Transverse colon (tissue), 4 donors: Measurements from ENCODE around the gene SCN4A. TPM values are rescaled to one million over a fixed set of nuclear protein-coding genes. Genes with fewer than 3 reads are reported as not detected.
A peak's percentile ranks its signal among the peaks of the same experiment; 100 is the strongest.

Source experiments
- DNase-seq: peaks from one replicate; pipeline ENCODE4 v3.0.0-alpha.2; 2019
- H3K27ac ChIP-seq, 4 donors: fragments of 200-600 bp; sonication (generic); 2 replicates each; pipeline ENCODE4 v1.5.1; 2016 to 2018; ENCODE audit warnings: inconsistent platforms in 4 of 4
- H3K27me3 ChIP-seq: fragments of 200-600 bp; sonication (generic); 2 replicates; pipeline ENCODE4 v1.5.1; 2017; ENCODE audit warnings: inconsistent platforms
- H3K36me3 ChIP-seq, 4 donors: fragments of 200-600 bp; sonication (generic); 2 replicates each; pipeline ENCODE4 v1.5.1; 2017 to 2019; ENCODE audit warnings: inconsistent platforms in 4 of 4
- H3K4me1 ChIP-seq, 4 donors: fragments of 200-600 bp; sonication (generic); 2 replicates each; pipeline ENCODE4 v1.5.1; 2017 to 2020; ENCODE audit warnings: inconsistent platforms in 4 of 4
- H3K4me3 ChIP-seq, 4 donors: fragments of 200-600 bp; sonication (generic); 1 replicate in 1 of 4; 2 replicates in 3 of 4; pipeline versions ENCODE4 v1.5.1 to v1.6.1; 2017 to 2019; ENCODE audit warnings: inconsistent platforms in 4 of 4
- H3K9me3 ChIP-seq, 2 donors: fragments of 200-600 bp; sonication (generic); 2 replicates each; pipeline ENCODE4 v1.5.1; 2017 to 2019; ENCODE audit warnings: inconsistent platforms in 2 of 2
- CTCF ChIP-seq, 5 experiments: fragments of 200-600 bp in 3 of 5; fragments of 450-650 bp in 2 of 5; sonication (generic) in 3 of 5; IDR thresholded peaks; 1 replicate in 2 of 5; 2 replicates in 3 of 5; pipeline ENCODE4 v1.5.1; 2016 to 2017; ENCODE audit warnings: antibody characterized with exemption in 5 of 5, inconsistent platforms in 3 of 5, mild to moderate bottlenecking in 2 of 5, moderate library complexity in 1 of 5
- EP300 ChIP-seq: sonication (generic); formaldehyde crosslinking; IDR thresholded peaks from one replicate; pipeline ENCODE4 v1.6.1; 2017; ENCODE audit warnings: antibody characterized with exemption, low read depth
- POLR2A ChIP-seq: fragments of 450-650 bp; IDR thresholded peaks from one replicate; pipeline ENCODE4 v1.6.1; 2016; ENCODE audit warnings: antibody characterized with exemption, mild to moderate bottlenecking, moderate library complexity
- POLR2AphosphoS5 ChIP-seq, 3 donors: sonication (generic); formaldehyde crosslinking; IDR thresholded peaks; one replicate each; pipeline ENCODE4 v1.6.1; 2016; ENCODE audit warnings: antibody characterized with exemption in 3 of 3
- WGBS, 2 donors: methylation state at CpG; one replicate each; pipeline ENCODE4 v1.1.5; 2018; ENCODE audit warnings: low coverage in 1 of 2; 5-methylcytosine and 5-hydroxymethylcytosine counted together
- in situ Hi-C, 4 donors: fragments of 200-750 bp; cut with MboI; loops; one replicate each; pipeline versions ENCODE4 v1.15.0 to v1.15.1; 2017; ENCODE audit warnings: low sequenced_read_pairs in 3 of 4, low pct_ligation_motif_present in 1 of 4, low pct_unique_long_range_greater_than_20kb in 1 of 4
- intact Hi-C: fragments of 100-400 bp; cut with DNase I; formaldehyde crosslinking; loops from one replicate; pipeline ENCODE4 v1.15.1; 2023; ENCODE audit warnings: low total_unique reads
- total RNA-seq, 4 donors: library from RNA; depleted of rRNA; stranded (reverse); fragments of >200 nt; gene quantifications; one replicate each; pipeline ENCODE4 v1.1.0, GENCODE V29; 2016

The SCN4A gene
- total RNA-seq, 4 donors from 2014 or later = 0.14 to 0.48 (median 0.20) TPM; not detected in 1

GRCh38 chr17:63969278-63969677 is 3.4 kb downstream of the SCN4A start:
- WGBS, 2 donors = 42 to 78% methylated on average over 3 to 10 of the region's 10 CpGs
- no peaks in the 10 kb centered on the region for H3K27me3 ChIP-seq
- in situ Hi-C loops (no loop called here), intact Hi-C loops (no loop called here)
- no peaks in the 10 kb centered on the region for H3K36me3 ChIP-seq
- no peak for DNase-seq
- no peak overlapping the region for H3K4me3 ChIP-seq
- TF ChIP-seq POLR2A (no peak), CTCF (IDR thresholded peaks at IDR 0.05) (no peak), EP300 (no peak), POLR2AphosphoS5 (IDR thresholded peaks at IDR 0.05) (no peak)
- H3K9me3 ChIP-seq = no peaks in the 10 kb centered on the region
- no peaks in the 10 kb centered on the region for H3K4me1 ChIP-seq
- H3K27ac ChIP-seq = no peak overlapping the region

GRCh38 chr17:63967953-63968352 is 4.8 kb downstream of the SCN4A start:
- no peak for DNase-seq
- in situ Hi-C loops = no loop called here
- no peak for TF ChIP-seq EP300
- TF ChIP-seq POLR2AphosphoS5 (IDR thresholded peaks at IDR 0.05) = no peak
- TF ChIP-seq POLR2A = no peak
- no peak for TF ChIP-seq CTCF (IDR thresholded peaks at IDR 0.05)
- Histone ChIP-seq H3K27ac (no peak overlapping the region), H3K4me3 (no peak overlapping the region), H3K36me3 (no peaks in the 10 kb centered on the region), H3K27me3 (no peaks in the 10 kb centered on the region), H3K9me3 (no peaks in the 10 kb centered on the region), H3K4me1 (no peaks in the 10 kb centered on the region)
- 91% methylated on average over 19 of the region's 19 CpGs; no CpG with 5 or more reads in 1 of the 2 donors for WGBS, 2 donors
- intact Hi-C loops = no loop called here

GRCh38 chr17:63966646-63967264 is 6.0 kb downstream of the SCN4A start:
- in situ Hi-C loops (no loop called here), intact Hi-C loops (no loop called here)
- WGBS, 2 donors = 86 to 100% methylated on average over 1 to 10 of the region's 11 CpGs
- Histone ChIP-seq H3K9me3 (no peaks in the 10 kb centered on the region), H3K4me3 (no peak overlapping the region), H3K36me3 (no peaks in the 10 kb centered on the region), H3K27me3 (no peaks in the 10 kb centered on the region), H3K27ac (no peak overlapping the region), H3K4me1 (no peaks in the 10 kb centered on the region)
- TF ChIP-seq POLR2A (no peak), EP300 (no peak), CTCF (IDR thresholded peaks at IDR 0.05) (no peak), POLR2AphosphoS5 (IDR thresholded peaks at IDR 0.05) (no peak)
- no peak for DNase-seq

DNA sequence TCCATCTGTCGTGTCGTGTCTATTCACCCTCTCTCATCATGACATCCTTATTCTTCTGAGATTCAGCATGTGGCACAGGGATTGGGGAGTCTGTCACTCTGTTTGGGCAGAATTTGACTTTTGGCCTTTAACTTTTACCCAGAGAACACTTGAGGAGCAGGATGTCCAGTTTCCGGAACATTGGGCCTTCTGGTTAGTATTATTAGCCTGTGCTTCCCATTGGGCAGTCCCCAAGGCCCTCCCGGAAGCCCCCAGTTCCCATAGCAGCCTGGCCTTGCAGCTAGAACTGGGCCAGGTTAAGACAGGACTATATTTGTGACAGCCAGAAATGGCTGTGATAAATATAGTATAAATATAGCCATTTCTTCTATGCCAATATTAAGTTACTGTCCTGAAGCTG is 9.6 kb downstream of the SCN4A start:
- no peak for DNase-seq
- intact Hi-C loops = no loop called here
- Histone ChIP-seq H3K27me3 (no peaks in the 10 kb centered on the region), H3K27ac (peak overlapping the region in 1 of 4 donors; percentile 30), H3K4me3 (no peak overlapping the region), H3K9me3 (no peaks in the 10 kb centered on the region), H3K4me1 (peaks cover 0 to 7% (median 5%) of the 10 kb centered on the region in 4 donors), H3K36me3 (no peaks in the 10 kb centered on the region)
- TF ChIP-seq POLR2AphosphoS5 (IDR thresholded peaks at IDR 0.05) (no peak), CTCF (IDR thresholded peaks at IDR 0.05) (no peak), EP300 (no peak), POLR2A (no peak)
- WGBS, 2 donors = 88% methylated on average over 4 of the region's 4 CpGs; no CpG with 5 or more reads in 1 of the 2 donors
- in situ Hi-C loops = no loop called here
